GM23248 (cell line): ENCODE measurements around the gene PRR20C.

Experiments
- EZH2 ChIP-seq: fragments of 200-600 bp; sonication (generic); IDR thresholded peaks from 2 replicates; pipeline ENCODE4 v1.6.1; 2018; ENCODE audit warnings: antibody characterized with exemption, mild to moderate bottlenecking; ENCODE audit not compliant: insufficient read depth, poor library complexity, severe bottlenecking
- EZH2phosphoT487 ChIP-seq: fragments of 200-600 bp; sonication (generic); IDR thresholded peaks from 2 replicates; pipeline ENCODE4 v1.6.1; 2018; ENCODE audit warnings: antibody characterized with exemption, moderate library complexity, mild to moderate bottlenecking, low read depth; ENCODE audit not compliant: insufficient read depth

GRCh38 chr13:57136093-57136492 is 17.8 kb upstream of the PRR20C start:
- TF ChIP-seq EZH2: no peak
- TF ChIP-seq EZH2phosphoT487: no peak
